SK-N-SH (cell line): Measurements from ENCODE around the gene PROX2. TPM values are rescaled to one million over a fixed set of nuclear protein-coding genes. Genes with fewer than 3 reads are reported as not detected.

Experiments
- CTCF ChIA-PET: fragments of 300-600, 350-600 bp; formaldehyde crosslinking; extraction: SDS; loops from one replicate; lab custom pipeline; 2021; lab: Yijun Ruan, JAX
- POLR2A ChIA-PET: fragments of 350-600 bp; sonication (Branson Sonifier 250); formaldehyde crosslinking; extraction: SDS; loops from one replicate; lab custom pipeline; 2020; ENCODE audit warnings: antibody characterized with exemption, inconsistent platforms; lab: Yijun Ruan, JAX
- DNase-seq: peaks from one replicate; pipeline ENCODE4 v3.0.0; 2012
- H2AFZ ChIP-seq: fragments of 200-600 bp; sonication (generic); 2 replicates; pipeline ENCODE4 v1.8.1; 2016; ENCODE audit warnings: antibody characterized with exemption, mild to moderate bottlenecking, low read depth
- H3F3A ChIP-seq: fragments of 200-600 bp; sonication (generic); replicated peaks from 2 replicates; pipeline ENCODE3; 2016; ENCODE audit warnings: antibody characterized with exemption, mild to moderate bottlenecking; ENCODE audit not compliant: insufficient read depth
- H3K27ac ChIP-seq, 2 experiments: fragments of 200-500 bp in 1 of 2; fragments of 200-600 bp in 1 of 2; sonication (Bioruptor generic) in 1 of 2; sonication (generic), shearing (Covaris generic) in 1 of 2; 2 replicates each; pipeline versions ENCODE4 v1.5.1 to v1.6.1; 2014 to 2016; ENCODE audit warnings: low read depth in 2 of 2, inconsistent platforms in 1 of 2, low read length in 1 of 2, mild to moderate bottlenecking in 1 of 2, mixed read lengths in 1 of 2
- H3K27me3 ChIP-seq: fragments of 200-600 bp; sonication (generic), shearing (Covaris generic); 2 replicates; pipeline ENCODE4 v1.6.1; 2016; ENCODE audit warnings: mixed run types; ENCODE audit not compliant: insufficient read depth
- H3K36me3 ChIP-seq, 2 experiments: fragments of 200-500 bp in 1 of 2; fragments of 200-600 bp in 1 of 2; sonication (Bioruptor generic) in 1 of 2; sonication (generic) in 1 of 2; replicated peaks in 1 of 2; 2 replicates each; pipeline versions ENCODE3 to v1.5.1; 2014 to 2016; ENCODE audit warnings: low read length in 1 of 2, mild to moderate bottlenecking in 1 of 2; ENCODE audit not compliant: insufficient read depth in 2 of 2, control insufficient read depth in 1 of 2
- H3K4me1 ChIP-seq, 2 experiments: fragments of 200-500 bp in 1 of 2; fragments of 200-600 bp in 1 of 2; sonication (Bioruptor generic) in 1 of 2; sonication (generic), shearing (Covaris generic) in 1 of 2; 2 replicates each; pipeline versions ENCODE4 v1.5.1 to v1.6.1; 2014 to 2016; ENCODE audit warnings: low read depth in 1 of 2, low read length in 1 of 2, mixed run types in 1 of 2; ENCODE audit not compliant: insufficient read depth in 2 of 2, control insufficient read depth in 1 of 2
- H3K4me2 ChIP-seq: fragments of 200-600 bp; sonication (generic), shearing (Covaris generic); 2 replicates; pipeline ENCODE4 v1.6.1; 2017; ENCODE audit warnings: mixed run types
- H3K4me3 ChIP-seq, 2 experiments: fragments of 200-500 bp in 1 of 2; fragments of 200-600 bp in 1 of 2; sonication (Bioruptor generic) in 1 of 2; sonication (generic), shearing (Covaris generic) in 1 of 2; 2 replicates each; pipeline versions ENCODE4 v1.5.1 to v1.8.1; 2014 to 2016; ENCODE audit warnings: low read depth in 2 of 2, inconsistent platforms in 1 of 2, low read length in 1 of 2, mild to moderate bottlenecking in 1 of 2, mixed read lengths in 1 of 2, moderate library complexity in 1 of 2
- H3K79me2 ChIP-seq: fragments of 200-600 bp; sonication (generic); 2 replicates; pipeline ENCODE4 v1.8.1; 2017; ENCODE audit warnings: mild to moderate bottlenecking; ENCODE audit not compliant: insufficient read depth
- H3K9ac ChIP-seq: fragments of 200-600 bp; sonication (generic); 2 replicates; pipeline ENCODE4 v1.6.1; 2017; ENCODE audit warnings: mixed run types
- H3K9me2 ChIP-seq: fragments of 200-600 bp; sonication (generic); 2 replicates; pipeline ENCODE4 v1.6.1; 2017; ENCODE audit warnings: mixed run types
- H3K9me3 ChIP-seq: fragments of 200-600 bp; sonication (generic); 2 replicates; pipeline ENCODE4 v1.6.1; 2017; ENCODE audit warnings: mixed run types, mild to moderate bottlenecking, moderate library complexity
- H4K20me1 ChIP-seq: fragments of 200-600 bp; sonication (generic); 2 replicates; pipeline ENCODE4 v1.6.1; 2017; ENCODE audit warnings: mild to moderate bottlenecking, mixed run types; ENCODE audit not compliant: insufficient read depth
- CTCF ChIP-seq: fragments of 200-600 bp; sonication (generic); IDR thresholded peaks from 2 replicates; pipeline ENCODE4 v1.6.1; 2017; ENCODE audit warnings: antibody characterized with exemption, mild to moderate bottlenecking, moderate library complexity
- EZH2phosphoT487 ChIP-seq: fragments of 200-600 bp; sonication (generic); IDR thresholded peaks from 2 replicates; pipeline ENCODE4 v1.6.1; 2017; ENCODE audit warnings: low read depth, mixed run types, mild to moderate bottlenecking, antibody characterized with exemption, moderate library complexity, borderline replicate concordance
- FOXJ3 ChIP-seq: sonication (generic); formaldehyde crosslinking; IDR thresholded peaks from 2 replicates; pipeline ENCODE4 v1.5.1; 2020; ENCODE audit warnings: mild to moderate bottlenecking, missing genetic modification reagents
- GABPA ChIP-seq: IDR thresholded peaks from 2 replicates; pipeline ENCODE4 v1.4.0; 2012; ENCODE audit warnings: low read depth, mild to moderate bottlenecking
- GATA2 ChIP-seq: sonication (generic); formaldehyde crosslinking; IDR thresholded peaks from 2 replicates; pipeline ENCODE4 v1.5.0; 2020; ENCODE audit warnings: mild to moderate bottlenecking, missing genetic modification reagents
- IRF3 ChIP-seq: fragments of 150-350 bp; IDR thresholded peaks from 2 replicates; pipeline ENCODE4 v1.6.1; 2016; ENCODE audit warnings: mild to moderate bottlenecking, low read depth, low read length
- MXI1 ChIP-seq: IDR thresholded peaks from 2 replicates; pipeline ENCODE4 v1.6.1; 2012; ENCODE audit warnings: mild to moderate bottlenecking, low read depth, low read length, improper control_type of control experiment
- NRF1 ChIP-seq: IDR thresholded peaks from 2 replicates; pipeline ENCODE4 v1.6.1; 2012; ENCODE audit warnings: low read depth, mild to moderate bottlenecking, low read length
- POLR2AphosphoS5 ChIP-seq: IDR thresholded peaks from 2 replicates; pipeline ENCODE4 v1.6.1; 2012; ENCODE audit warnings: low read depth, low read length
- RCOR1 ChIP-seq: fragments of 150-350 bp; IDR thresholded peaks from 2 replicates; pipeline ENCODE4 v1.6.1; 2017; ENCODE audit warnings: antibody characterized with exemption, low read length
- REST ChIP-seq: IDR thresholded peaks from 2 replicates; pipeline ENCODE4 v1.6.1; 2012; ENCODE audit warnings: mild to moderate bottlenecking, low read depth, low read length, moderate library complexity
- RXRA ChIP-seq: IDR thresholded peaks from 2 replicates; pipeline ENCODE4 v1.4.0; 2012; ENCODE audit warnings: low read depth, mild to moderate bottlenecking, borderline replicate concordance
- SIN3A ChIP-seq: IDR thresholded peaks from 2 replicates; pipeline ENCODE4 v1.6.1; 2012; ENCODE audit warnings: low read depth, mild to moderate bottlenecking, low read length, moderate library complexity, borderline replicate concordance
- TAF1 ChIP-seq: IDR thresholded peaks from 2 replicates; pipeline ENCODE4 v1.6.1; 2012; ENCODE audit warnings: low read depth, mild to moderate bottlenecking, low read length, moderate library complexity, borderline replicate concordance
- USF1 ChIP-seq: IDR thresholded peaks from 2 replicates; pipeline ENCODE4 v1.4.0; 2012; ENCODE audit warnings: low read depth, borderline replicate concordance
- YY1 ChIP-seq: IDR thresholded peaks from 2 replicates; pipeline ENCODE4 v1.4.0; 2012; ENCODE audit warnings: low read depth, mild to moderate bottlenecking
- whole genome bisulfite sequencing: methylation state at CpG from one replicate; pipeline ENCODE4 v1.1.6; 2017; ENCODE audit warnings: low lambda C conversion rate; 5-methylcytosine and 5-hydroxymethylcytosine counted together
- polyA plus RNA-seq, 3 experiments: library from polyadenylated mRNA; depleted of rRNA; stranded (reverse); fragments of >200 nt; gene quantifications; 2 replicates each; pipeline ENCODE4 v1.2.3, GENCODE V29; 2012

PROX2 gene
- polyA plus RNA-seq, 1 of the 3 experiments (the other 2 are of a cell fraction) = not detected

GRCh38 chr14:74913393-74913910, 37.5 kb upstream of the PROX2 start:
- Histone ChIP-seq H4K20me1 (no peaks in the 10 kb centered on the region), H3K9me2 (no peaks in the 10 kb centered on the region), H3K9me3 (no peaks in the 10 kb centered on the region), H3K79me2 (no peaks in the 10 kb centered on the region), H3K9ac (no peak overlapping the region), H3K4me1 (no peaks in the 10 kb centered on the region; a peak in 1 of 4 replicates), H3K36me3 (no peaks in the 10 kb centered on the region), H2AFZ (no peak overlapping the region), H3K4me2 (no peak overlapping the region), H3K4me3 (no peak overlapping the region), H3K27me3 (no peaks in the 10 kb centered on the region)
- POLR2A ChIA-PET = no interaction called here
- 62% methylated on average over 5 of the region's 5 CpGs for WGBS
- no peak for DNase-seq
- CTCF ChIA-PET = interaction anchor here (1.2 to 26.0 kb wide), 3 partner anchors 9 to 175 kb away, joined by 3 to 537 read pairs (median 24); no protein-coding TSS in a partner anchor
- TF ChIP-seq MXI1 = no peak
- TF ChIP-seq USF1 = no peak
- TF ChIP-seq GATA2 = no peak
- no peak for TF ChIP-seq CTCF
- TF ChIP-seq IRF3 = no peak
- TF ChIP-seq SIN3A = no peak
- TF ChIP-seq EZH2phosphoT487 = no peak
- TF ChIP-seq GABPA = no peak
- TF ChIP-seq, all 33 proteins: peak for 0
- Histone ChIP-seq H3K27ac (no peak overlapping the region), H3F3A (peaks cover 2% of the 10 kb centered on the region)

GRCh38 chr14:74912801-74913200, 36.9 kb upstream of the PROX2 start:
- POLR2A ChIA-PET = no interaction called here
- TF ChIP-seq RCOR1 (no peak), YY1 (no peak), IRF3 (no peak), GABPA (no peak), FOXJ3 (no peak), POLR2AphosphoS5 (no peak), TAF1 (no peak), REST (no peak), RXRA (no peak), NRF1 (no peak)

More at GRCh38 chr14:74912801-74913200, 36.9 kb upstream of the PROX2 start:
- Histone ChIP-seq H3K4me2 (no peak overlapping the region), H3K27me3 (no peaks in the 10 kb centered on the region), H3K9me3 (no peaks in the 10 kb centered on the region), H2AFZ (no peak overlapping the region), H3K79me2 (no peaks in the 10 kb centered on the region), H3K4me3 (no peak overlapping the region), H3K9me2 (no peaks in the 10 kb centered on the region), H3K4me1 (no peaks in the 10 kb centered on the region; a peak in 1 of 4 replicates), H3K9ac (no peak overlapping the region), H4K20me1 (no peaks in the 10 kb centered on the region), H3K36me3 (no peaks in the 10 kb centered on the region), H3F3A (peaks cover 2% of the 10 kb centered on the region), H3K27ac (no peak overlapping the region)
- DNase-seq = no peak
- CTCF ChIA-PET = interaction anchor here (1.2 to 26.0 kb wide), 4 partner anchors 8 to 391 kb away, joined by 3 to 537 read pairs (median 15); no protein-coding TSS in a partner anchor
- WGBS = 91% methylated on average over 8 of the region's 10 CpGs
